ENCODE results near the gene SELENON. TPM values are rescaled to one million over a fixed set of nuclear protein-coding genes. Genes with fewer than 3 reads are reported as not detected.

The SELENON gene
- total and polyA plus RNA-seq, 2 of the 13 experiments (the other 11 are each of a cell fraction or from before 2014, with no cell fraction given), result 3.8 to 8.0 TPM

DNA sequence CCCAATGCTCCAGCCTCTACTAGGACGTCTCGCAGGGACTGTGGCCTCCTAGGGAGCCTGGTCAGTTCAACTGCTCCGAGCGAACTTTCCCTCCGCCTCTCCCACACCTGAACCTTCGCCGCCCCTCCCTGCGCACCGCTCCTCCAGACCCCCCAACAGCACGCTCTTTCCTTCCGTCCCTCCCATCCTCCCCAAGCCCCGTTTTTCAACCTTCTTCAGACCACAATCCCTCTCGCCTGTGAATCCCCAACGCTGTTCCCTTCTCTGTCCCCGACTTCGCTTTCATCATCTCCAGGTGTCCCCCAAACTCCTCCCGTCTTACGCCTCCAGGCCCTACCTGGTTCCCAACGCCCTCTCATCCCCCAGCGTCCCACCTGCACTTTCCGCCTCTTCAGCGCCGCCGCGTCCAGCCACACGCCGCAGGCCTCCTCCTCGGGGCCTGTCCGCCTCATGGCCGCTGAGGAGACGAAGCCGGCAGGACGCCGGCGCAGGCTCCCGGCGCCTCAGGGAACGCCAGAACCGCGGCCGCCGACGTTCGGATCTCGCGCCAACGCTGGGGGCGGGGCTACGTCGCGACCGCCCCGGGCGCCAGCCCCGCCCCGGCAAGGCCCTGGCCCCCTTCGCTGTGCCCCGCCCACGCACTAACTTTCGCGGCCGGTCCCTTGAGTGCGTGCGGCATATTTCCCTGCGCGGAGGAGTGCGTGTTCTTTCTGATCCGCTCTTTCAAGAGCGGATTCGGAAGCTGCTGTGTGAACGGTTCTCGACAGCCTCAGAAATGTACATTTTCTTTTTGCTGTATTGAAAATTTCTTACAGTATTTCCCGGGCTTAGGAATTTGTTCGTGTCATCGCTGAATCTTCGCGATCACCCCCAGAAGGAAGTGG is 59.2 kb downstream of the SELENON start, which contains the start of gene AUNIP (continued):
- TF ChIP-seq, protein P1, sequence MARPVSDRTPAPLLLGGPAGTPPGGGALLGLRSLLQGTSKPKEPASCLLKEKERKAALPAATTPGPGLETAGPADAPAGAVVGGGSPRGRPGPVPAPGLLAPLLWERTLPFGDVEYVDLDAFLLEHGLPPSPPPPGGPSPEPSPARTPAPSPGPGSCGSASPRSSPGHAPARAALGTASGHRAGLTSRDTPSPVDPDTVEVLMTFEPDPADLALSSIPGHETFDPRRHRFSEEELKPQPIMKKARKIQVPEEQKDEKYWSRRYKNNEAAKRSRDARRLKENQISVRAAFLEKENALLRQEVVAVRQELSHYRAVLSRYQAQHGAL (CRISPR knock-in tag; IDR thresholded peaks at IDR 0.05; ENCODE audit: not compliant biosample characterization), result peak; percentile 40
- no peak for TF ChIP-seq SSRP1 (CRISPR knock-in tag; IDR thresholded peaks at IDR 0.05)
- TF ChIP-seq ZNF205 (CRISPR knock-in tag; IDR thresholded peaks at IDR 0.05), result no peak
- no peak for TF ChIP-seq MAFF (IDR thresholded peaks at IDR 0.05; ENCODE audit: low read depth, low read length)
- peak; percentile 53; the same call in 1 of the 2 replicates for TF ChIP-seq ZSCAN9 (CRISPR knock-in tag; IDR thresholded peaks at IDR 0.05; ENCODE audit: borderline replicate concordance)
- TF ChIP-seq E2F1 (CRISPR knock-in tag; IDR thresholded peaks at IDR 0.05), result peak; percentile 85
- no peak for TF ChIP-seq ZNF773 (CRISPR knock-in tag; IDR thresholded peaks at IDR 0.05; ENCODE audit: borderline replicate concordance)
- TF ChIP-seq ZNF264 (CRISPR knock-in tag; IDR thresholded peaks at IDR 0.05), result 0 out of 2 replicates have a peak, but pooled peaks have one; percentile 31
- TF ChIP-seq ZBTB14 (CRISPR knock-in tag; IDR thresholded peaks at IDR 0.05), result 0 out of 2 replicates have a peak, but pooled peaks have one; percentile 33
- TF ChIP-seq ZFP1 (CRISPR knock-in tag; IDR thresholded peaks at IDR 0.05), result peak; percentile 56; the same call in 1 of the 2 replicates
- TF ChIP-seq MXD3 (CRISPR knock-in tag; IDR thresholded peaks at IDR 0.05), result peak; percentile 49
- TF ChIP-seq ZNF451 (CRISPR knock-in tag; IDR thresholded peaks at IDR 0.05), result peak; percentile 66; the same call in 1 of the 2 replicates
- TF ChIP-seq THAP7 (CRISPR knock-in tag; IDR thresholded peaks at IDR 0.05), result peak; percentile 46; the same call in 1 of the 2 replicates
- TF ChIP-seq ZNF629 (CRISPR knock-in tag; conservative IDR thresholded peaks at IDR 0.05), result peak; percentile 42
- TF ChIP-seq ZMYM2 (CRISPR knock-in tag; IDR thresholded peaks at IDR 0.05), result 0 out of 2 replicates have a peak, but pooled peaks have one; percentile 34
- TF ChIP-seq TP53 (CRISPR knock-in tag; conservative IDR thresholded peaks at IDR 0.05), result peak; percentile 31; the same call in 1 of the 2 replicates
- peak; percentile 43; the same call in 1 of the 2 replicates for TF ChIP-seq HNF1B (CRISPR knock-in tag; IDR thresholded peaks at IDR 0.05)
- TF ChIP-seq CTCF (CRISPR knock-in tag; IDR thresholded peaks at IDR 0.05), result peak; percentile 24; the same call in 1 of the 2 replicates
- TF ChIP-seq FOXC1 (CRISPR knock-in tag; IDR thresholded peaks at IDR 0.05; ENCODE audit: borderline replicate concordance), result 0 out of 2 replicates have a peak, but pooled peaks have one; percentile 14
- no peak for TF ChIP-seq SUZ12 (IDR thresholded peaks at IDR 0.05; ENCODE audit: low read depth, low read length)
- TF ChIP-seq ZFY (CRISPR knock-in tag; IDR thresholded peaks at IDR 0.05), result peak; percentile 90
- peak; percentile 48; the same call in 1 of the 2 replicates for TF ChIP-seq KAT7 (CRISPR knock-in tag; IDR thresholded peaks at IDR 0.05; ENCODE audit: borderline replicate concordance)
